H54 (cell line): ENCODE results near the gene LYVE1.

Source experiments
- DNase-seq: peaks from one replicate; pipeline ENCODE4 v3.0.0; 2011; ENCODE audit warnings: low spot score, mixed read lengths; ENCODE audit not compliant: insufficient read length
- FAIRE-seq: peaks from 3 replicates; lab custom pipeline; 2011; peaks lifted over from hg19 to GRCh38; lab: Jason Lieb, UNC
- POLR2A ChIP-seq: IDR thresholded peaks from 2 replicates; pipeline ENCODE4 v1.6.1; 2011; ENCODE audit warnings: low read depth, mild to moderate bottlenecking, low read length

Gene LYVE1

GRCh38 chr11:10515418-10515817 lies 53.0 kb downstream of the LYVE1 start:
- FAIRE-seq: no peak
- TF ChIP-seq POLR2A: no peak
- DNase-seq: no peak

DNA sequence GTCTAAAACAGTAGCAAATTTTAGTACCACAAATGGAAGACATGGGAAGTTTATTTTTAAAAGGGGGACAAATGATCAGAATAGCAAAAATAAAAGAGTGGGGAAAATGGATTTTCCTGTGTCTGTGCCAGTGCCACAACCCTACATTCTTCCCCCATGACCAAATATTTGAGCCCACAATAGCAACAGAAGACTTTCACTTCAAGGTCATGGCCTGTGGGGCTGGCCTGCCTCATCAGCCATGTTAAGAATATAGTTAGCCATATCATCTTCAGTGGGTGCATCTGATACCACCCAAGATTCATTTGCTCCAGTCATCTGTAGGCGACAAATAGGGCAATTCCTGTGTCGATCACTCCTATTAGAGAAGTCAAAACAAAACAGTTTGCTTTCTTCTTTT lies 53.8 kb downstream of the LYVE1 start:
- FAIRE-seq (no peak), DNase-seq (no peak)
- TF ChIP-seq POLR2A: no peak

- TF ChIP-seq POLR2A: no peak
- DNase-seq (no peak), FAIRE-seq (no peak)
Observed at GRCh38 chr11:10514202-10514601, 54.3 kb downstream of the LYVE1 start.

DNA sequence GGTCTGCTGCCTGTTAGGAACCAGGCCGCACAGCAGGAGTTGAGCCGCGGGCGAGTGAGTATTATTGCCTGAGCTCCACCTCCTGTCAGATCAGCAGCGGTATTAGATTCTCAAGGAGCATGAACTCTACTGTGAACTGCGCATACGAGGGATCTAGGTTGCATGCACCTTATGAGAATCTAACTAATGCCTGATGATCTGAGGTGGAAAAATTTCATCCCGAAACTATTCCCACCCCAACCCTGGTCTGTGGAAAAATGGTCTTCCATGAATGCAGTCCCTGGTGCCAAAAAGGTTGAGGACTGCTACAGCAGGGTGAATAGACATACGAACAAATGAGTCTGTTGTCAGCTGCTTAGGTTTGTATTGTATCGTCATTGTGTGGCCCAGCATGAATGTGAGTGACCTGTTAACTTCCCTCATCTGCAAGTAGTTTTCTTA lies 57.3 kb downstream of the LYVE1 start:
- DNase-seq (no peak), FAIRE-seq (no peak)
- TF ChIP-seq POLR2A: no peak
